Measurements from ENCODE around the gene LSM14A. TPM values are rescaled to one million over a fixed set of nuclear protein-coding genes. Genes with fewer than 3 reads are reported as not detected.

LSM14A gene
- total and polyA plus RNA-seq, 2 of the 13 experiments (the other 11 are each of a cell fraction or from before 2014, with no cell fraction given), result 77.0 to 83.6 TPM

- TF ChIP-seq ZNF503 (CRISPR knock-in tag; IDR thresholded peaks at IDR 0.05) (peak; percentile 47; the same call in 1 of the 2 replicates), BORCS8-MEF2B (CRISPR knock-in tag; IDR thresholded peaks at IDR 0.05) (no peak), ZNF557 (CRISPR knock-in tag; IDR thresholded peaks at IDR 0.05) (peak; percentile 87; the same call in 1 of the 2 replicates), GMEB2 (CRISPR knock-in tag; IDR thresholded peaks at IDR 0.05; ENCODE audit: low read depth) (no peak), CTCF (CRISPR knock-in tag; IDR thresholded peaks at IDR 0.05) (no peak), E2F1 (CRISPR knock-in tag; IDR thresholded peaks at IDR 0.05) (no peak), ZFP91 (CRISPR knock-in tag; IDR thresholded peaks at IDR 0.05; ENCODE audit: borderline replicate concordance) (peak; percentile 44; the same call in 1 of the 2 replicates), KLF9 (CRISPR knock-in tag; IDR thresholded peaks at IDR 0.05; ENCODE audit: low read depth) (0 out of 2 replicates have a peak, but pooled peaks have one; percentile 22), LCORL (IDR thresholded peaks at IDR 0.05) (no peak), LCORL (CRISPR knock-in tag; IDR thresholded peaks at IDR 0.05) (peak; percentile 67; the same call in 1 of the 2 replicates), GATAD2A (CRISPR knock-in tag; IDR thresholded peaks at IDR 0.05) (peak; percentile 68), ATF7 (IDR thresholded peaks at IDR 0.05) (no peak), ATF7 (CRISPR knock-in tag; IDR thresholded peaks at IDR 0.05) (0 out of 2 replicates have a peak, but pooled peaks have one; percentile 41), CBX1 (IDR thresholded peaks at IDR 0.05; ENCODE audit: low read depth) (no peak), ZNF3 (CRISPR knock-in tag; IDR thresholded peaks at IDR 0.05) (0 out of 2 replicates have a peak, but pooled peaks have one; percentile 25), SMAD3 (CRISPR knock-in tag; IDR thresholded peaks at IDR 0.05) (peak; percentile 84; the same call in 1 of the 2 replicates), SAFB2 (CRISPR knock-in tag; IDR thresholded peaks at IDR 0.05; ENCODE audit: borderline replicate concordance, low read depth) (no peak), PRDM10 (CRISPR knock-in tag; IDR thresholded peaks at IDR 0.05; ENCODE audit: low read depth) (peak; percentile 80)
Observed at GRCh38 chr19:34173193-34173956, 1.1 kb downstream of the LSM14A start (continued).
